GM19035 (cell line): ENCODE results near the gene USP2.

ENCODE experiments used
- ATAC-seq: cut with Tn5 transposase; IDR thresholded peaks from one replicate; pipeline ENCODE4 v1.9.1; 2021; ENCODE audit not compliant: unreplicated experiment

The USP2 gene, protein sequence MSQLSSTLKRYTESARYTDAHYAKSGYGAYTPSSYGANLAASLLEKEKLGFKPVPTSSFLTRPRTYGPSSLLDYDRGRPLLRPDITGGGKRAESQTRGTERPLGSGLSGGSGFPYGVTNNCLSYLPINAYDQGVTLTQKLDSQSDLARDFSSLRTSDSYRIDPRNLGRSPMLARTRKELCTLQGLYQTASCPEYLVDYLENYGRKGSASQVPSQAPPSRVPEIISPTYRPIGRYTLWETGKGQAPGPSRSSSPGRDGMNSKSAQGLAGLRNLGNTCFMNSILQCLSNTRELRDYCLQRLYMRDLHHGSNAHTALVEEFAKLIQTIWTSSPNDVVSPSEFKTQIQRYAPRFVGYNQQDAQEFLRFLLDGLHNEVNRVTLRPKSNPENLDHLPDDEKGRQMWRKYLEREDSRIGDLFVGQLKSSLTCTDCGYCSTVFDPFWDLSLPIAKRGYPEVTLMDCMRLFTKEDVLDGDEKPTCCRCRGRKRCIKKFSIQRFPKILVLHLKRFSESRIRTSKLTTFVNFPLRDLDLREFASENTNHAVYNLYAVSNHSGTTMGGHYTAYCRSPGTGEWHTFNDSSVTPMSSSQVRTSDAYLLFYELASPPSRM

DNA sequence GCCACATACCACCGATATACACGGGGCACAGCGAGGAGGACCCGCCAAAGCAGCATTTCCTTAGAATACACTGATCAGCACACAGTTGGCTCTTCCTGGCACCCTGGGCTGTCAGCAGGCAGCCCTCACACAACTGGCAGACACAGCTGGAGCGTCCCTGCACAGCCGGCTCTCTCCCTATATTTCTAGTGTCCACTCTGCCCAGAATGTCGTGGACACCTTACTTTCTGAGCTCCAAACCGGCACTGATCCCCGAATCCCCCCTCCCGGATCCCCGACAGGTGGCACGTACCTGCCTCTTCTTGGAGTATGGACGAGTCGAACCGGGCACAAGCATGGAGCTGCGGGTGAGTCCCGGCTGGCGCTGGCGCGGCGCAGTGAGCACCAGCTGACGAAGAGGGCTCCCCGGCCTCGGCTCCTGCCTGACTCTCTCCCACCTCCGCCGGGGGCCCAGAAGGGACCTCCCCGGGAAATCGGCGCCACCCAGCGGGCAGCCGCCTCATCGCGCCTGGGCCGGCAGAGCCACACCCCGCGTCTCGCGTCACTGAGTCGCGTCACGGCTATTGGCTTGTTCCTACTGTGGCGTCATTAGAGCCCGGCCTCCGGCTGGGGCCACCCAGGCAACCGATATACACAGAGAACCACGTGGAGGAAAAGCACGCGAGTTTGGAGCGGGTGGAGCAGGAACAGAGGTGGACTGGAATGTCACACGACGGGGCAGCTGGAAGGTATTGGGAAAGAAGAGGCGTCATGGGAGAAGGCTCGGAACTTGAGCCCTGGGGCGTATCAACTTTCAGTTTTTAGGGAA, at the start of gene USP2:
Gene USP2 (minus strand): TSS at position 510 of the 808 bp plus-strand sequence. CDS start 8,210 bp downstream, outside the sequence.
- ATAC-seq, result peak; percentile 100

DNA sequence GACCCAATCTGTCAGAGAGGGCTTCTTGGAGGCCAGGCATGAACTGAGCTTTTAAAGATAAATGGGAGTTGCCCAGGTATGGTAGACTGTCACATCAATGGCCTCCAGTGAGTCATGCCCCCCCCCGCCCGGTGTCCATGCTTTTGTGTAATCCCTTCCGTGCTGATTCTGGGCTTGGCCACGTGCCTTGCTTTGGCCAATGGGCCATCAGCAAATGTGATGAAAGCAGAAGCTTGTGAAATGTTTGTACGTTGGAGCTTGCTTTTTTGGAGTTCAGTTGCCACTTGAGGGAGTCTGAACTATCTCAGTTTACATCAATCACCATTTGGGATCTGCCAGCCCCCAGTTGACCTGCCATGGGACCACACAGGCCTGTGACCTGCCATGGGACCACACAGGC, 45.8 kb upstream of the USP2 start:
- ATAC-seq, result no peak

DNA sequence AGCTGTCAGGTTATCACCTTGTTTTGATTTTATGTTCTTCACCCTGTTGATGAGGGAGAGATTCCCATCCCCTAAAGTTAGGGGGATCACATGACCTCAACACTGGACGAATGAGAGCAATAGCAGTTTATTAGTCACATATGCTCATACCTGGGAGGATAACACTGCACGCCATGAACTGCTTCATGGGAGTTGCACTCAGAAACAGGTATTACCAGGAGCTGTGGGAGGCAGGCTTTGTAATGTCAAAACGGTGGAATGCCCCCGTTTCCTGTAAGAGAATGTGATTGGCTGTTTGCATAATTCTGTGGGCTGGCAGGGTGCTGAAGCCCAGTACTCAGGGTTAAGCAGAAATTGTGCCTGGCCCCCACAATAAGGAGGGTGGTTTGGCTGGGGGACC, 44.7 kb upstream of the USP2 start:
- ATAC-seq, result no peak

GRCh38 chr11:119424775-119425174, 43.3 kb upstream of the USP2 start:
- ATAC-seq, result no peak

- no peak for ATAC-seq
Observed at GRCh38 chr11:119424276-119424675, 42.8 kb upstream of the USP2 start.

DNA sequence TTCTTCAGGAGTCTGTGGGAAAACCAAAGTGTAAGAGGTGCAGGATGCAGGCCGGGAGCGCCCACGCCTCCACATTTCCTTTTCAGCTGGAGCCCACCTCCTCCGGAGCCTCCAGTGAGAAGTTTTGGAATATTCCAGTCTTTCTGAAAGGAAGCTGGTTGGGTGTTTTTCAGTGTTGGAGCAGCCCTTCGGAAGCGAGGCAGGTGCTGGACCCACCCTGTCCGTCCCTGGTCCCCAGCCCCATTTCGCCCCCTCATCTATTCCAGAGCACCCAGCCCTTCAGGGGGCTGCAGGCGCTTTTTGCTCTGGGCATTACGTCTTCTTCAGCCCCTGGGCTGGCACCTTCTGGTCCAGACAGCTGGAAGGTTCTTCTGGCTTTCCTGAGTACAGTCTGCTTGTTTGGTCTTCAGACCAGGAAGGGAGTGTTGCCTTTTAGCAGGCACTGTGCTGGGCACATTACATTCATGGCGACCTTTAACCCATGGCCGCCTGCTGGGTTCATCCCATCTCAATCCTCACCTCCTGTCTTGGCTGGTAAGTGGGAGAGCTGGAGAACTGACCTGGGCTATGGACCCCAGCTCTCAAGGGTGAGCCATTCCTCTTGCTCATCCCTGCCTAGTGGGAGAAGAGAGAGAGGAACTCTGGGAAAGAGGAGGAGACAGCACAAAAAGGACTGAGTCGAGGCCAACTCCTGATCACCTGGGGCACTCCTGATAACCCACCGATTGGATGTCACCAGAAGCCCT, 42.2 kb upstream of the USP2 start:
- no peak for ATAC-seq

DNA sequence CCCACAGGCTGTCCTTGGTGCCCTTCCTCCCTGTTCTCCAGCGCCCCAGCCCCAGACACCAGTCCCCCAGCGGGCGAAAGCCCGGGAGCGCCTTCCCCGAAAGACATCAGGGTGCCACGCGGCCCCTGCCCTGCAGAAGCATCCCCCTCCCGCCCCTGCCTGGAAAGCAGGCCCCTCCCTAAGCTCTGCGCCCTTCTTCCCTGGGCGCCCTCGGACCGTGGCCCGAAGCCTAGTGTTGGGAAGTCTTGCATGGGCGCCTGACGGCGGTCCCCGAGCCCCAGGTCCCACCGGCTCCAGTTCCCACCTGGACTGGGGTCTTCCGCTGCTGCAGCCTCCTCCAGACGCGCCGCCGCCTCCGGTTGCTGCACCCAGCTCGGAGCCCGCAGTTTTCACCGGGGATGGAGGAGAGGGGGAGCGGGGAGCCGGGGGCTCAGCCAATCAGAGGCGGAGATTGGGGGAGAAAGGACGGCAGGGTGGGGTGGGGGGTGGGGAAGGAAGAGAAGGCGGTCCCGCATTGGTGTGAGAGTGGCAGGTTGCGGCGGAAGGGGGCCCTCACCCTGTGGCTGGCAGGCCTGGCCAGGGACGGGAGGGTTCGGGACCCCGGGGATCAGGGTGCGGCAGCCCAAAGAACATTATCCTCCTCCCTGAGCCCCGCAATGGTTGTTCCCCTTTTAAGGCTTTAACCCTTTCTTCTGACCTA, 41.5 kb upstream of the USP2 start, which contains the start of gene THY1:
Gene THY1 (minus strand): TSS at position 364 of the 700 bp plus-strand sequence. CDS start 2,267 bp downstream, outside the sequence.
- no peak for ATAC-seq

GRCh38 chr11:119421941-119422808, 40.7 kb upstream of the USP2 start:
- ATAC-seq, result no peak

DNA sequence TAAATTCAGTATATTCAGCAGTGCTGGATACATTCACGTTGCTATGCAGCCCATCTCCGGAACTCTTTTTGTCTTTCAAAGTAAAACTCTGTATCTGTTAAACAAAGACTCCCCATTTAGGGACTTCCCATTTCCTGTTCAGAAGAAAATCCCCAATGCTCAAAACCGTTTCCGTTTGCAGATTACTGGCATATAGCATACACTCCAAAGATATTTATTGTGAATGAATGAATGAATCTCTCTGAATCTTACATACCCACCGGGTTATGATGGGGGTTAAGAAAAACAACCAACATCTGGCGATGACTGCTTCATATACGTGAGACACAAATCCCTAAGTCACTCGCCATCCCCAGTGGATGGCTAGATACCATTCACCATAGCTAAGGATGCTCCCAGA, 39.9 kb upstream of the USP2 start:
- ATAC-seq, result no peak

- no peak for ATAC-seq
Observed at GRCh38 chr11:119420631-119421030, 39.1 kb upstream of the USP2 start.

- no peak for ATAC-seq
Observed at GRCh38 chr11:119419834-119420492, 38.5 kb upstream of the USP2 start.

- ATAC-seq, result no peak
Observed at GRCh38 chr11:119419246-119419645, 37.8 kb upstream of the USP2 start.

DNA sequence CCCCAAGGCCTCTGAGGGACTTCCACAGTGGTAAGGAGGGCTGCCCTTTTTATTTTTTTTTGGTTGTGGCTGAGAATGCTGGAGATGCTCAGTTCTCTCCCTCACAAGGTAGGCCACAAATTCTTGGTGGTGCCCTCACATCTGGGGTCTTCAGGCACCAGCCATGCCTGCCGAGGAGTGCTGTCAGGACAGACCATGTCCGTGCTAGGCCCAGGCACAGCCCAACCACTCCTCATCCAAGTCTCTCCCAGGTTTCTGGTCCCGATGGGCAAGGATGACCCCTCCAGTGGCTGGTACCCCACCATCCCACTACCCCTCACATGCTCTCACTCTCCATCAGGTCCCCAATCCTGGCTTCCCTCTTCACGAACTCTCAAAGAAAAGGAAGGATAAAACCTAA, 37.3 kb upstream of the USP2 start:
- no peak for ATAC-seq

DNA sequence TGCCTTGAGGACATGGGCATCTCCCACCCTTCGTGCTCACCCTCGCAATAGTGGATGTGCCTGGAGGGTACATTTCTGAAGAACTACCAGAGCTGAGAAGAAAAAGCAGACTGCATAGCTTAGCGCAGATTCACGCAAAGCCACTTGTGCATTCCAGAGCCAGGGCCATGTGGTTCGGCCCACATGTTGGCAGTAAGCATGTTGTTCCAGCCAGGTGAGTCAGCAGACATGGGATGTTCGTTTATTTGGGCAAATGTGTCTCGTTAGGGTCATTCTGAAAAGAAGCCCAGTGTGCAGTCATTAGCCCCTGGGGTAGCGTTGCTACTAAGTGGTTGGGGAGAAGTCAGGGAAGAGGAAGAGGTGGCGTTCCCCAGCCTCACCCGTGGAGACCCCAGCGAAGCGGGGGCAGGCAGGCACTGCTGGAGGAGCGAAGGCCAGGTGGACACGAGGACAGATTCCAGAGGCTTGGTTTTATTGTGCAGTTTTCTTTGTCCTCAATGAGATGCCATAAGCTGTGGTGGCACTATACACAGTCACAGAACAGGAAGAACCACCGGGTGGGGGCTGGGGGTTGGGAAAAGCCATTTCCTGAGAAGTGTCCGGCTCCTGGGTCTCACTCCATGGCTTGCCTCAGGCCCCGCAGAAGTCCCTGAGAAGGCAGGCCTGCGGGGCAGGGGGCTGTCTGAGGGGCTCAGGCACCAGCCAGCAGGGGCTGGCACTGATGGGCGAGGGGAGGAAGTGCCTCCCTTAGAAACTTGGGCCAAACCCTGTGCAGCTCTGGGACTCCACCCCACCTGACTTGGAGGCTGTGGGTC, 36.4 kb upstream of the USP2 start:
- no peak for ATAC-seq

DNA sequence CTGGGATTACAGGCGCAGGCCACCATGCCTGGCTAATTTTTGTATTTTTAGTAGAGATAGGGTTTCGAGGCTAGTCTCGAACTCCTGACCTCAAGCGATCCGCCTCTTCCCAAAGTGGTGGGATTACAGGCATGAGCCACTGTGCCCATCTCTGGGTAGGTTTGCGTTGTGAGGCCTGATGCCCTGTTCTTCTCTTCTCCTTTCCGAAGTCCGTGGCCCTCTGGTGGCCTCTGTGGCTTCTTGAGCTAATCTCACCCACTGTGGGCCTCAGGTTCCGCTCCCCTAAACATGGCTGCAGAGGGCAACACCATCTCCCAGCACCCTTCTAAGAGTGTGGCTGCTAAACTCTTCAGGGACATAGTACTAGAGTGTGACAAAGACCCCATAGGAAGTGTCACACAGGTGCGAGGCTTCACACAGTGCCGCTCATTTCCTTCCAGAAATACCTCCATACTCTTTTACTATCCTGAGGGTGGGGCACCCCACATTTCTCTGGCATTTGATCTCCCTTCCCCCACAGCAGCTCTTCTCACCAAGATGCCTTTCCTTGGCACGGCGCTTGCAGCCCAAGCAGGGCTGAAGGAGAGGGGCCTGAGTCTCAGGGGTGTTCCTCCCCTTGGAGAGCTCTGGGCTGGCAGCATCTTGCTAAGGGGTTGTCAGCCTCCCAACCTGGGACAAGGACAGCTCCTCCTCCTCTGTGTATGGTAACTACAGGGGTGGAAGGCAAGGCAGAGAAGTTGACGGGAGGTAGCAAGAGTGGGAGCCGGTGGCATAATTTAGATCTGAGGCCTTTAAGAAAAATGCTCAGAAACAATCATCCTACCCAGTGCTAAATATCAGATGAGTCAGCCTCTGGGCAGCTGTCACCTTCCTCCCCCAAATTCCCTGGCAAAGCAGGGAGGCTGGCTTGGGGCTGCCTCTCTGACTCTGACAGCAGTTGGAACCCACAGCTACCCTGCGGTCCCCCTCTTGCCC, 35.4 kb upstream of the USP2 start:
- ATAC-seq, result no peak

GRCh38 chr11:119415966-119416365, 34.5 kb upstream of the USP2 start:
- no peak for ATAC-seq

DNA sequence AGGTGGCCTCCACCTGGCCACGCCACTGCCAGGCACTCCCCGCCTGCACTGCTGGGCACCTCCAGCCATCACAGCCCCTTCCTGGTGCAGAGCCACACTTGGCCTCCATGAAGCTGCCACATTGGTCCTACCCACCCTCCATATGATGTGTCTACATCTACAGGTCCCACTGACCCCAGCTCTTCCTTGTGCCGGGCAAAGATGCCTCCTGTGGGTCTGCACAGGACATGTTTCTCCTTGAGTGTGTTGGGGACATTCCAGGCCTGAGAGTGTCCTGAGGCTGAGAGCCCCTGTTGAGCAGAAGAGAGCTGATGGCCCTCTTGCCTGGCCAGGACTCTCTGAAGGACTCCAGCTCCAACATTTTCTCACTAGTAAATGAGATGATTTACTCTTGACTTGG, 34.0 kb upstream of the USP2 start:
- no peak for ATAC-seq
